Measurements from ENCODE around the gene PLEKHG4B.

GRCh38 chr5:231661-232060 lies 139.7 kb downstream of the PLEKHG4B start:
- TF ChIP-seq POLR2A (IDR thresholded peaks at IDR 0.05; ENCODE audit: control extremely low read depth in 1 of 2, low read depth in 2 of 2, low read length in 2 of 2) = no peak
- no peak for TF ChIP-seq TAF7 (optimal IDR thresholded peaks at IDR 0.05; ENCODE audit: borderline replicate concordance, low read depth, low read length)
- TF ChIP-seq ZNF274 (IDR thresholded peaks at IDR 0.05; ENCODE audit: borderline replicate concordance, extremely low read depth, low read length) = no peak
- TF ChIP-seq, protein P1, sequence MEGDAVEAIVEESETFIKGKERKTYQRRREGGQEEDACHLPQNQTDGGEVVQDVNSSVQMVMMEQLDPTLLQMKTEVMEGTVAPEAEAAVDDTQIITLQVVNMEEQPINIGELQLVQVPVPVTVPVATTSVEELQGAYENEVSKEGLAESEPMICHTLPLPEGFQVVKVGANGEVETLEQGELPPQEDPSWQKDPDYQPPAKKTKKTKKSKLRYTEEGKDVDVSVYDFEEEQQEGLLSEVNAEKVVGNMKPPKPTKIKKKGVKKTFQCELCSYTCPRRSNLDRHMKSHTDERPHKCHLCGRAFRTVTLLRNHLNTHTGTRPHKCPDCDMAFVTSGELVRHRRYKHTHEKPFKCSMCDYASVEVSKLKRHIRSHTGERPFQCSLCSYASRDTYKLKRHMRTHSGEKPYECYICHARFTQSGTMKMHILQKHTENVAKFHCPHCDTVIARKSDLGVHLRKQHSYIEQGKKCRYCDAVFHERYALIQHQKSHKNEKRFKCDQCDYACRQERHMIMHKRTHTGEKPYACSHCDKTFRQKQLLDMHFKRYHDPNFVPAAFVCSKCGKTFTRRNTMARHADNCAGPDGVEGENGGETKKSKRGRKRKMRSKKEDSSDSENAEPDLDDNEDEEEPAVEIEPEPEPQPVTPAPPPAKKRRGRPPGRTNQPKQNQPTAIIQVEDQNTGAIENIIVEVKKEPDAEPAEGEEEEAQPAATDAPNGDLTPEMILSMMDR (IDR thresholded peaks at IDR 0.05; ENCODE audit: control extremely low read depth in 1 of 3, insufficient read depth in 1 of 3, low read depth in 1 of 3, low read length in 3 of 3) = no peak
- no peak for TF ChIP-seq SUZ12 (IDR thresholded peaks at IDR 0.05; ENCODE audit: low read length)
- TF ChIP-seq POLR2AphosphoS5 (IDR thresholded peaks at IDR 0.05; ENCODE audit: low read depth, low read length) = no peak
- TF ChIP-seq, protein P2, sequence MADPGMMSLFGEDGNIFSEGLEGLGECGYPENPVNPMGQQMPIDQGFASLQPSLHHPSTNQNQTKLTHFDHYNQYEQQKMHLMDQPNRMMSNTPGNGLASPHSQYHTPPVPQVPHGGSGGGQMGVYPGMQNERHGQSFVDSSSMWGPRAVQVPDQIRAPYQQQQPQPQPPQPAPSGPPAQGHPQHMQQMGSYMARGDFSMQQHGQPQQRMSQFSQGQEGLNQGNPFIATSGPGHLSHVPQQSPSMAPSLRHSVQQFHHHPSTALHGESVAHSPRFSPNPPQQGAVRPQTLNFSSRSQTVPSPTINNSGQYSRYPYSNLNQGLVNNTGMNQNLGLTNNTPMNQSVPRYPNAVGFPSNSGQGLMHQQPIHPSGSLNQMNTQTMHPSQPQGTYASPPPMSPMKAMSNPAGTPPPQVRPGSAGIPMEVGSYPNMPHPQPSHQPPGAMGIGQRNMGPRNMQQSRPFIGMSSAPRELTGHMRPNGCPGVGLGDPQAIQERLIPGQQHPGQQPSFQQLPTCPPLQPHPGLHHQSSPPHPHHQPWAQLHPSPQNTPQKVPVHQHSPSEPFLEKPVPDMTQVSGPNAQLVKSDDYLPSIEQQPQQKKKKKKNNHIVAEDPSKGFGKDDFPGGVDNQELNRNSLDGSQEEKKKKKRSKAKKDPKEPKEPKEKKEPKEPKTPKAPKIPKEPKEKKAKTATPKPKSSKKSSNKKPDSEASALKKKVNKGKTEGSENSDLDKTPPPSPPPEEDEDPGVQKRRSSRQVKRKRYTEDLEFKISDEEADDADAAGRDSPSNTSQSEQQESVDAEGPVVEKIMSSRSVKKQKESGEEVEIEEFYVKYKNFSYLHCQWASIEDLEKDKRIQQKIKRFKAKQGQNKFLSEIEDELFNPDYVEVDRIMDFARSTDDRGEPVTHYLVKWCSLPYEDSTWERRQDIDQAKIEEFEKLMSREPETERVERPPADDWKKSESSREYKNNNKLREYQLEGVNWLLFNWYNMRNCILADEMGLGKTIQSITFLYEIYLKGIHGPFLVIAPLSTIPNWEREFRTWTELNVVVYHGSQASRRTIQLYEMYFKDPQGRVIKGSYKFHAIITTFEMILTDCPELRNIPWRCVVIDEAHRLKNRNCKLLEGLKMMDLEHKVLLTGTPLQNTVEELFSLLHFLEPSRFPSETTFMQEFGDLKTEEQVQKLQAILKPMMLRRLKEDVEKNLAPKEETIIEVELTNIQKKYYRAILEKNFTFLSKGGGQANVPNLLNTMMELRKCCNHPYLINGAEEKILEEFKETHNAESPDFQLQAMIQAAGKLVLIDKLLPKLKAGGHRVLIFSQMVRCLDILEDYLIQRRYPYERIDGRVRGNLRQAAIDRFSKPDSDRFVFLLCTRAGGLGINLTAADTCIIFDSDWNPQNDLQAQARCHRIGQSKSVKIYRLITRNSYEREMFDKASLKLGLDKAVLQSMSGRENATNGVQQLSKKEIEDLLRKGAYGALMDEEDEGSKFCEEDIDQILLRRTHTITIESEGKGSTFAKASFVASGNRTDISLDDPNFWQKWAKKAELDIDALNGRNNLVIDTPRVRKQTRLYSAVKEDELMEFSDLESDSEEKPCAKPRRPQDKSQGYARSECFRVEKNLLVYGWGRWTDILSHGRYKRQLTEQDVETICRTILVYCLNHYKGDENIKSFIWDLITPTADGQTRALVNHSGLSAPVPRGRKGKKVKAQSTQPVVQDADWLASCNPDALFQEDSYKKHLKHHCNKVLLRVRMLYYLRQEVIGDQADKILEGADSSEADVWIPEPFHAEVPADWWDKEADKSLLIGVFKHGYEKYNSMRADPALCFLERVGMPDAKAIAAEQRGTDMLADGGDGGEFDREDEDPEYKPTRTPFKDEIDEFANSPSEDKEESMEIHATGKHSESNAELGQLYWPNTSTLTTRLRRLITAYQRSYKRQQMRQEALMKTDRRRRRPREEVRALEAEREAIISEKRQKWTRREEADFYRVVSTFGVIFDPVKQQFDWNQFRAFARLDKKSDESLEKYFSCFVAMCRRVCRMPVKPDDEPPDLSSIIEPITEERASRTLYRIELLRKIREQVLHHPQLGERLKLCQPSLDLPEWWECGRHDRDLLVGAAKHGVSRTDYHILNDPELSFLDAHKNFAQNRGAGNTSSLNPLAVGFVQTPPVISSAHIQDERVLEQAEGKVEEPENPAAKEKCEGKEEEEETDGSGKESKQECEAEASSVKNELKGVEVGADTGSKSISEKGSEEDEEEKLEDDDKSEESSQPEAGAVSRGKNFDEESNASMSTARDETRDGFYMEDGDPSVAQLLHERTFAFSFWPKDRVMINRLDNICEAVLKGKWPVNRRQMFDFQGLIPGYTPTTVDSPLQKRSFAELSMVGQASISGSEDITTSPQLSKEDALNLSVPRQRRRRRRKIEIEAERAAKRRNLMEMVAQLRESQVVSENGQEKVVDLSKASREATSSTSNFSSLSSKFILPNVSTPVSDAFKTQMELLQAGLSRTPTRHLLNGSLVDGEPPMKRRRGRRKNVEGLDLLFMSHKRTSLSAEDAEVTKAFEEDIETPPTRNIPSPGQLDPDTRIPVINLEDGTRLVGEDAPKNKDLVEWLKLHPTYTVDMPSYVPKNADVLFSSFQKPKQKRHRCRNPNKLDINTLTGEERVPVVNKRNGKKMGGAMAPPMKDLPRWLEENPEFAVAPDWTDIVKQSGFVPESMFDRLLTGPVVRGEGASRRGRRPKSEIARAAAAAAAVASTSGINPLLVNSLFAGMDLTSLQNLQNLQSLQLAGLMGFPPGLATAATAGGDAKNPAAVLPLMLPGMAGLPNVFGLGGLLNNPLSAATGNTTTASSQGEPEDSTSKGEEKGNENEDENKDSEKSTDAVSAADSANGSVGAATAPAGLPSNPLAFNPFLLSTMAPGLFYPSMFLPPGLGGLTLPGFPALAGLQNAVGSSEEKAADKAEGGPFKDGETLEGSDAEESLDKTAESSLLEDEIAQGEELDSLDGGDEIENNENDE (IDR thresholded peaks at IDR 0.05; ENCODE audit: insufficient replicate concordance, low read length) = no peak
- TF ChIP-seq CHD1 (IDR thresholded peaks at IDR 0.05; ENCODE audit: low read depth, low read length) = no peak
- TF ChIP-seq EZH2 (IDR thresholded peaks at IDR 0.05; ENCODE audit: low read depth, low read length, severe bottlenecking) = no peak
- no peak for TF ChIP-seq USF2 (IDR thresholded peaks at IDR 0.05; ENCODE audit: low read length)
- no peak for TF ChIP-seq BACH1 (IDR thresholded peaks at IDR 0.05; ENCODE audit: low read length)
- no peak for TF ChIP-seq BRCA1 (IDR thresholded peaks at IDR 0.05; ENCODE audit: low read depth, low read length)
